C4-2B (cell line): ENCODE results near the gene ARHGAP18.

ENCODE experiments used
- H3K27ac ChIP-seq: fragments of 450-650 bp; 2 replicates; pipeline ENCODE4 v1.5.1; 2017
- ZFX ChIP-seq: fragments of 450-650 bp; IDR thresholded peaks from 2 replicates; pipeline ENCODE4 v1.6.1; 2017
- TF ChIP-seq, protein P1 (sequence below): fragments of 450-650 bp; conservative IDR thresholded peaks from 2 replicates; pipeline ENCODE4 v1.5.1; 2017; ENCODE audit warnings: mild to moderate bottlenecking

Gene ARHGAP18

DNA sequence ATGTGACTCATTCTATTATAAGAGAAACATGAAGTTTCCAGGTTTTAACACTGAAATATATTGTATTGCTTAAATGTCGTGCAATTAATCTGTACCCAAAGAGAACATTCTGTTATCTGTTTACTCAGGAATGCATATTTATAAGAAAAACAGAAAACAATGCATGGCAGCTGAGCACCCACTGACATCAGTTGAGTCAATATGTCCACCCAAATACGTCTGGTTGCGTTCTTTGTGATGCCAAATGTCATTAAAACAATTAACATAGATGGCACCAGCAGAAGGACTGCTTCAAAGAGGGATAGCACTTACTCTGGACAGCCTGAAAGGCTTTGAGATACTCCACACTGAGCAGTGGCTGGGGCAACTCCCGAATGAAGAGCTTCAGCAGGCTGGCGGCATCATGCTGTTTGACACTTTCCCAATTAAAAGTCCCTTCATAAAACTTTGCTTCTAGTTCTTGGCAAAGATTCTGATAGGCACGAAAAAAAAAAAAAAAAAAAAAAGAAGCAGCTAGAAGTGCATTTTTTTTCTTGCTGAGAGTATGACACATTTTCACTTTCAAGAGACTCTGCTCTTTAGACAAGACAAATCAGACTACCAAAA lies 102.3 kb downstream of the ARHGAP18 start:
- no peak overlapping the region for H3K27ac ChIP-seq
- TF ChIP-seq, protein P1, sequence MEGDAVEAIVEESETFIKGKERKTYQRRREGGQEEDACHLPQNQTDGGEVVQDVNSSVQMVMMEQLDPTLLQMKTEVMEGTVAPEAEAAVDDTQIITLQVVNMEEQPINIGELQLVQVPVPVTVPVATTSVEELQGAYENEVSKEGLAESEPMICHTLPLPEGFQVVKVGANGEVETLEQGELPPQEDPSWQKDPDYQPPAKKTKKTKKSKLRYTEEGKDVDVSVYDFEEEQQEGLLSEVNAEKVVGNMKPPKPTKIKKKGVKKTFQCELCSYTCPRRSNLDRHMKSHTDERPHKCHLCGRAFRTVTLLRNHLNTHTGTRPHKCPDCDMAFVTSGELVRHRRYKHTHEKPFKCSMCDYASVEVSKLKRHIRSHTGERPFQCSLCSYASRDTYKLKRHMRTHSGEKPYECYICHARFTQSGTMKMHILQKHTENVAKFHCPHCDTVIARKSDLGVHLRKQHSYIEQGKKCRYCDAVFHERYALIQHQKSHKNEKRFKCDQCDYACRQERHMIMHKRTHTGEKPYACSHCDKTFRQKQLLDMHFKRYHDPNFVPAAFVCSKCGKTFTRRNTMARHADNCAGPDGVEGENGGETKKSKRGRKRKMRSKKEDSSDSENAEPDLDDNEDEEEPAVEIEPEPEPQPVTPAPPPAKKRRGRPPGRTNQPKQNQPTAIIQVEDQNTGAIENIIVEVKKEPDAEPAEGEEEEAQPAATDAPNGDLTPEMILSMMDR: no peak
- TF ChIP-seq ZFX: no peak

DNA sequence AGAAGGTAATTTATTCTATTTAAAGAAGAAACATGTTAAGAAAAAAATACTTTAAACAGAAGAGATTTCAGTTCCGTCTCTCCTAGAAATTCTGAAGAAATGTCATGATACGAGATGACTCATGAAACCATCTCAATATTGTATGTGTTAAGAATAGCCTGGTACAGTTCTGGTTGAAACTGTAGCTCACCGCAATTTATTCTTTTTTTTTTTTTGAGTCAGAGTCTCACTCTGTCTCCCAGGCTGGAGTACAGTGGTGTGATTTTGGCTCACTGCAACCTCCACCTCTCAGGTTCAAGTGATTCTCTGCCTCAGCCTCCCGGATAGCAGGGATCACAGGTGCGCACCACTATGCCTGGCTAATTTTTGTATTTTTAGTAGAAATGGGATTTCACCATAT lies 103.3 kb downstream of the ARHGAP18 start:
- TF ChIP-seq ZFX: no peak
- TF ChIP-seq, protein P1: no peak
- no peak overlapping the region for H3K27ac ChIP-seq

DNA sequence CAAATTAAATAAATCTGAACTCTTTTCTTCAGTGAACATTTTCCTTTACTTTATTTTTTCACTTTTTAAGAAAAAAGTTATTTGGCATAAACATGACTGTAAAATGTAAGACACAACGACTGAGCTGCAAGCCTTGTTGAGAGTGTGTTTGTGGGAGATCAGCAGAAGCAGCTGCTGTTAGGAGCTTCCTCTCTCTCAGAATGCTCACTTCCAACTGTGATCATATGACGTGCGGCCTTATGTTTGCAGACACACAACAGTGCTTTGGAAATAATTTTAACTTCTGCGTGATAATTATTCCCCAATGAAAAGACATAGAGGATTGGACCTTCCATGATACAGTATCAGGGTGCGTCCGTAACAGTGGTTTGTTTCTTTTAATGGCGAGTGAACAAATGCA lies 104.0 kb downstream of the ARHGAP18 start:
- TF ChIP-seq ZFX: no peak
- TF ChIP-seq, protein P1: no peak
- no peak overlapping the region for H3K27ac ChIP-seq

DNA sequence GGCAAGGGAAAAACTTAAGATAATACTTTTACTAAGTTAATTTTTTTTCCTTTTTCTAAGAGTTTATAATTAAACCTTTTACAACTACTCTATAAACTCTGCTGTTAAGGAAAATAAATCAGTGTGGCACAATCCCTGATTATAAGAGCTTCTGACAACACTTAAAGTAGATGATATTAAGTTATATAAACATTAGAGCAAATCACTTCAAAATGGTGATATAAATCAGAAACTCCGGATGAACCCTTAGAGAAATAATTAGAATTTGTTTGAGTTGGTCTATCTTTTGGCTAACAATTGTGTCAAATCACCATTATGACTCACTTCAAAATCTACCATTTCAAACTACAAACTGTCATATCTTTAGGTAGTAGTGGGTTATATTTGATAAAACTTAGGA lies 104.9 kb downstream of the ARHGAP18 start:
- TF ChIP-seq, protein P1: no peak
- no peak for TF ChIP-seq ZFX
- no peak overlapping the region for H3K27ac ChIP-seq

DNA sequence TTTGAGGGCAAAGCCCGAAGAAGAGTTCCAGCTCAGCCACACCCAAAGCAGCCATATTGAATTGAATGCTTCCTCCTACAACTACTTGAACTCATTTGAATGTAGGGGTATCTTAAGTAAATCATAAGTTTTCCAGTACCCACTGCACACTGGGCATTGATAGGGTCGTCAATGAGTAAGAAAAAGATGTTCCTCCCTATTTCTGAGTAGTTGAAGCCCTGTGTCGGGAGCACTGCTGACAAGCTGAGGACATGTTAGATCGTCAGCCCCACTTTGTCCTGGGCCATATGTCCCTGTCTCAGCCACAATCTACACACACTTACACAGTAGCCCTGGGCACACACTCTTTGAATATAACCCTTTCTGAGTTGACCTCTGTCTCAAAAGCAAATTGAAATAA lies 105.7 kb downstream of the ARHGAP18 start:
- TF ChIP-seq ZFX: no peak
- TF ChIP-seq, protein P1: no peak
- H3K27ac ChIP-seq: no peak overlapping the region

DNA sequence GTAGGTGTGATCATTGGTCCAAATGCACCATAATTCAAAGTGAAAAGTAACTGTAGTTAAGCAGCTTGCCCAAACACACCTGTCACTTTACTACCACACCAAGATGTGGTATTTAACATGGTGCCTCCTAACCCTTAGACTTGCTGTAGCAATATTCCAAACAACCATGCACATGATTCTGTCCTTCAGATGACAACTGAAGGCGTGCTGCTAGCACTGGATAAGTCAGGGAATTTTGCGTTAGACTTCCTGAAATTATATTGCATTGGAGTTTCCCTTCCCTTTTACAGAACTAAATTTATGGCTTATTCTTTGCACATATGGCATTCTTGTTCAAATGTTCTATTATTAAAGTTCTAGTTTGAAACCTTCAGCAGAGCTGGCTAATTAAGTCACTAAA lies 106.2 kb downstream of the ARHGAP18 start:
- H3K27ac ChIP-seq: no peak overlapping the region
- no peak for TF ChIP-seq ZFX
- TF ChIP-seq, protein P1: no peak

DNA sequence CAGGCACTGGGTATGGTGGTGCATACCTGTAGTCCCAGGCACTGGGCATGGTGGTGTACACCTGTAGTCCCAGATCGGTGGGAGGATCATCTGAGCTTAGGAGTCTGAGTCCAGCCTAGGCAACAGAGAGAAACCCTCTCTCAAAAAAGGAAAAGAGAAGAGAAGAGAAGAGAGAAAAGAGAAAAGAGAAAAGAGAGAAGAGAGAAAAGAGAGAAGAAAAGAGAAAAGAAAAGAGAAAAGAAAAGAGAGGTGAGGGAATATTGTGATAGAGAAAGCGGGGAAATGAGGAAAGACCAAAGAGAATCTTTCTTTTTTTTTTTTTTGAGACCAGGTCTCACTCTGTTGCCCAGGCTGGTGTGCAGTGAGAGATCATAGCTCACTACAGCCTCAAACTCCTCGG lies 108.7 kb downstream of the ARHGAP18 start:
- no peak overlapping the region for H3K27ac ChIP-seq
- TF ChIP-seq, protein P1: no peak
- TF ChIP-seq ZFX: no peak
